Fibroblast of lung (primary cell): ENCODE data around the gene RTN4IP1. TPM values are rescaled to one million over a fixed set of nuclear protein-coding genes. Genes with fewer than 3 reads are reported as not detected.

ENCODE experiments used
- DNase-seq, 2 donors: peaks; one replicate each; pipeline versions ENCODE4 v3.0.0 to v3.0.0-alpha.2; 2010; ENCODE audit warnings: low read depth in 2 of 2
- H2AFZ ChIP-seq: 2 replicates; pipeline ENCODE4 v1.5.1; 2012; ENCODE audit warnings: low read length, control low read depth, inconsistent platforms
- H3K27ac ChIP-seq: 2 replicates; pipeline ENCODE4 v1.5.1; 2011; ENCODE audit warnings: low read length, control low read depth; ENCODE audit not compliant: insufficient read depth
- H3K27me3 ChIP-seq: 2 replicates; pipeline ENCODE4 v1.5.1; 2011; ENCODE audit warnings: mild to moderate bottlenecking, low read length; ENCODE audit not compliant: control insufficient read depth, insufficient read depth
- H3K36me3 ChIP-seq: 2 replicates; pipeline ENCODE4 v1.5.1; 2011; ENCODE audit warnings: low read length; ENCODE audit not compliant: control insufficient read depth, insufficient read depth
- H3K4me1 ChIP-seq: 2 replicates; pipeline ENCODE4 v1.5.1; 2011; ENCODE audit warnings: low read length; ENCODE audit not compliant: control insufficient read depth, insufficient read depth; ENCODE audit errors: extremely low read depth
- H3K4me2 ChIP-seq: 2 replicates; pipeline ENCODE4 v1.5.1; 2011; ENCODE audit warnings: low read length, control low read depth; ENCODE audit not compliant: insufficient read depth; ENCODE audit errors: extremely low read depth
- H3K4me3 ChIP-seq, 4 experiments: fragments of 200-600 bp in 1 of 4; sonication (generic) in 1 of 4; replicated peaks in 1 of 4; 2 replicates each; pipeline ENCODE4 v1.5.1; 2011 to 2016; ENCODE audit warnings: low read length in 4 of 4, low read depth in 3 of 4, mild to moderate bottlenecking in 3 of 4, control low read depth in 2 of 4, inconsistent platforms in 1 of 4, mixed read lengths in 1 of 4; ENCODE audit not compliant: insufficient read depth in 1 of 4; ENCODE audit errors: control extremely low read depth in 1 of 4
- H3K79me2 ChIP-seq: 2 replicates; pipeline ENCODE4 v1.5.1; 2012; ENCODE audit warnings: mild to moderate bottlenecking, low read length, inconsistent platforms; ENCODE audit not compliant: control insufficient read depth, insufficient read depth
- H3K9ac ChIP-seq: 2 replicates; pipeline ENCODE4 v1.5.1; 2011; ENCODE audit warnings: mild to moderate bottlenecking, low read length, control low read depth; ENCODE audit not compliant: insufficient read depth
- H3K9me3 ChIP-seq: 2 replicates; pipeline ENCODE4 v1.5.1; 2012; ENCODE audit warnings: low read depth, low read length; ENCODE audit not compliant: control insufficient read depth, insufficient read depth
- H4K20me1 ChIP-seq: 2 replicates; pipeline ENCODE4 v1.5.1; 2011; ENCODE audit warnings: low read length; ENCODE audit not compliant: control insufficient read depth, insufficient read depth; ENCODE audit errors: extremely low read depth
- EZH2 ChIP-seq: IDR thresholded peaks from 2 replicates; pipeline ENCODE4 v1.5.1; 2012; ENCODE audit warnings: low read length, control low read depth, mild to moderate bottlenecking; ENCODE audit errors: missing control alignments
- polyA plus RNA-seq, 2 donors: library from polyadenylated mRNA; depleted of rRNA in 1 of 2; stranded (reverse) in 1 of 2; unstranded in 1 of 2; fragments of >200 nt; gene quantifications; 2 replicates each; pipeline ENCODE4 v1.2.1, GENCODE V29; 2011 to 2012; ENCODE audit warnings: missing spikeins in 1 of 2
- total RNA-seq: library from RNA; depleted of rRNA; stranded (reverse); fragments of >200 nt; gene quantifications from 2 replicates; pipeline ENCODE4 v1.2.1, GENCODE V29; 2014
- TF ChIP-seq, protein P1 (sequence below), 2 donors: IDR thresholded peaks in 1 of 2; conservative IDR thresholded peaks in 1 of 2; 1 replicate in 1 of 2; 2 replicates in 1 of 2; pipeline ENCODE4 v1.5.1; 2011 to 2012; ENCODE audit warnings: low read length in 2 of 2, control low read depth in 1 of 2, inconsistent platforms in 1 of 2, low read depth in 1 of 2, mild to moderate bottlenecking in 1 of 2

The RTN4IP1 gene
- total and polyA plus RNA-seq, 2 donors (not counting 1 experiment from before 2014, with no cell fraction given) = 8.4 to 9.2 TPM

DNA sequence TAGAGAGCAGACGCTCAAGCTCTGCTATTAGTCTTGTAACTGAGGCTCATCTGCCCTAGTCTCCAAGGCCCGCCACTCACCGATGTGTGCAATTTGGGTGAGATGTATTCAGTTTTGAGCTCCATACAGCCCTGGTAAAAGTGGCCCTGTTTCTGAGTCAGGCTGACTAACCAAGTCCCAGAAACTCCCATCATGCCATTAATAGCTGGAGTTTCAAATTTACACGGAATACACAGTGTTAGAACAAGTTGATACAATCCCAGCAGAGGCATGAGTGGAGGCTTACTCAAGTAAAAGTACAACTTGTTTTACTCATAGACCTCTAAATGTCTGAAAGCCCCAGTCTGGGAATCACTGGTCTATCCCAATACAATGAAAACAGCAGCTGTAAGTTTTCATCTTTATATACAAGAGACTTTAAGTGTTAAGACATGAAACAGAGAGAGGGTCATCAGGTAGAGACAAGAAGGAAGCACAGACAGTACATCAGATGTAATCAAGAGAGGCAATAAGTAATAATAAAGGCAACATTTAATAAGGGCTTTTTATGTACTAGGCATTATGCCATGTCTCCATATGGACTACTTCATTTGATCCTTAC, 42.4 kb downstream of the RTN4IP1 start:
- H3K4me3 ChIP-seq = no peak overlapping the region
- peaks cover 2% of the 10 kb centered on the region for H3K36me3 ChIP-seq
- H3K27ac ChIP-seq = no peak overlapping the region
- H3K4me2 ChIP-seq = no peak overlapping the region
- peaks cover 10% of the 10 kb centered on the region for H3K4me1 ChIP-seq
- no peak for TF ChIP-seq EZH2
- TF ChIP-seq, protein P1, sequence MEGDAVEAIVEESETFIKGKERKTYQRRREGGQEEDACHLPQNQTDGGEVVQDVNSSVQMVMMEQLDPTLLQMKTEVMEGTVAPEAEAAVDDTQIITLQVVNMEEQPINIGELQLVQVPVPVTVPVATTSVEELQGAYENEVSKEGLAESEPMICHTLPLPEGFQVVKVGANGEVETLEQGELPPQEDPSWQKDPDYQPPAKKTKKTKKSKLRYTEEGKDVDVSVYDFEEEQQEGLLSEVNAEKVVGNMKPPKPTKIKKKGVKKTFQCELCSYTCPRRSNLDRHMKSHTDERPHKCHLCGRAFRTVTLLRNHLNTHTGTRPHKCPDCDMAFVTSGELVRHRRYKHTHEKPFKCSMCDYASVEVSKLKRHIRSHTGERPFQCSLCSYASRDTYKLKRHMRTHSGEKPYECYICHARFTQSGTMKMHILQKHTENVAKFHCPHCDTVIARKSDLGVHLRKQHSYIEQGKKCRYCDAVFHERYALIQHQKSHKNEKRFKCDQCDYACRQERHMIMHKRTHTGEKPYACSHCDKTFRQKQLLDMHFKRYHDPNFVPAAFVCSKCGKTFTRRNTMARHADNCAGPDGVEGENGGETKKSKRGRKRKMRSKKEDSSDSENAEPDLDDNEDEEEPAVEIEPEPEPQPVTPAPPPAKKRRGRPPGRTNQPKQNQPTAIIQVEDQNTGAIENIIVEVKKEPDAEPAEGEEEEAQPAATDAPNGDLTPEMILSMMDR (conservative IDR thresholded peaks at IDR 0.05 in 1 of 2, IDR thresholded peaks at IDR 0.05 in 1 of 2; ENCODE audit: low read depth in 1 of 2, low read length in 2 of 2) = no peak
- H2AFZ ChIP-seq = no peak overlapping the region
- no peaks in the 10 kb centered on the region for H4K20me1 ChIP-seq
- no peaks in the 10 kb centered on the region for H3K27me3 ChIP-seq
- H3K9ac ChIP-seq = no peak overlapping the region
- no peaks in the 10 kb centered on the region for H3K9me3 ChIP-seq
- DNase-seq = no peak
- H3K79me2 ChIP-seq = no peaks in the 10 kb centered on the region

DNA sequence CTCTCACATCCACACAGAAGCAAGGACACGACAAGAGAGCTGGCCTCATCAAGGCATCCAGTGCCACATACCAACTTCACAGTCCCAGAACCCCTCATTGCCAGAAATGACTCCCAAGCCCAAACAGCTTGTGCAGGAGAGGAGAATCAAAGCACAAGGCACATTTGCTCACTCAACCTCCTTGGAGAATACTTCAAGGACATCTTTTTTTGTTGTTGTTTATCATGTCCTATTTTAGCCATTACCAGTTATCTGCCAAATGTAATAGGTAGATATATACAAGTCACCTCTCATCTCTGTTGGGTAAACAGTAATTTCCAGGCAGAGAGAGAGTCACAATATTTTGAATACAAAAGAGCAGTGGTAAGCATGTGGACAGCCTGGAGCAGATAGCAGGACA, 47.8 kb downstream of the RTN4IP1 start:
- Histone ChIP-seq H3K4me2 (no peak overlapping the region), H4K20me1 (no peaks in the 10 kb centered on the region), H3K9ac (no peak overlapping the region), H3K9me3 (no peaks in the 10 kb centered on the region), H3K4me1 (no peaks in the 10 kb centered on the region), H3K4me3 (no peak overlapping the region), H2AFZ (no peak overlapping the region), H3K36me3 (peaks cover 2% of the 10 kb centered on the region), H3K79me2 (no peaks in the 10 kb centered on the region), H3K27ac (no peak overlapping the region), H3K27me3 (no peaks in the 10 kb centered on the region)
- TF ChIP-seq, protein P1 (conservative IDR thresholded peaks at IDR 0.05 in 1 of 2, IDR thresholded peaks at IDR 0.05 in 1 of 2; ENCODE audit: low read depth in 1 of 2, low read length in 2 of 2) = no peak
- no peak for TF ChIP-seq EZH2
- no peak for DNase-seq

DNA sequence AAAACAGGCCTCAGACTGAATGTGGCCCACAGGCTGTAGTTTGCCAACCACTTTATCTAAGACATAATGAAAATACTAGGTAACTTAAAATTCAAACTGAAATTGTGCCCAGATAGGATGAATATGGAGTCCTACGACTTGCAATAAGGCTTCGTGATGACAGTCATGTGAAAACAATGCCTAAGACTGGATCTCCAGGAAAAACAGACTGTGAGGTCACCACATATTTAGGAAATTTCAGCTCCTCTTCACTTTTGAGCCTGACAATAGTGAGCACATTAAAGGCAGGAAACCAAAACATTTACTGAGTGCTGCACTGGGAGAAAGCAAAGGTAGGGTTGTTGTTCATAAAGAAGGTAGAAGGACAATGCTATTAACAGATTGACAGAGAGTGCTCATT, 50.0 kb downstream of the RTN4IP1 start:
- H3K79me2 ChIP-seq = no peaks in the 10 kb centered on the region
- TF ChIP-seq, protein P1 (conservative IDR thresholded peaks at IDR 0.05 in 1 of 2, IDR thresholded peaks at IDR 0.05 in 1 of 2; ENCODE audit: low read depth in 1 of 2, low read length in 2 of 2) = no peak
- no peak for TF ChIP-seq EZH2
- no peak overlapping the region for H3K9ac ChIP-seq
- H3K27me3 ChIP-seq = no peaks in the 10 kb centered on the region
- H2AFZ ChIP-seq = no peak overlapping the region
- H3K36me3 ChIP-seq = peaks cover 2% of the 10 kb centered on the region
- no peak overlapping the region for H3K4me2 ChIP-seq
- H3K4me3 ChIP-seq = no peak overlapping the region
- no peaks in the 10 kb centered on the region for H4K20me1 ChIP-seq
- DNase-seq = peak in 1 of 2 donors; percentile 14
- H3K27ac ChIP-seq = no peak overlapping the region
- no peaks in the 10 kb centered on the region for H3K9me3 ChIP-seq
- H3K4me1 ChIP-seq = peaks cover 9% of the 10 kb centered on the region
